HEK293T (cell line): ENCODE measurements around the gene IQGAP3.

Experiments used
- CTCF ChIA-PET: fragments of 350-600 bp; formaldehyde crosslinking; extraction: SDS; loops from one replicate; lab custom pipeline; 2021; ENCODE audit warnings: antibody characterized with exemption, inconsistent platforms; lab: Yijun Ruan, JAX
- POLR2A ChIA-PET: fragments of 350-600 bp; formaldehyde crosslinking; extraction: SDS; loops from one replicate; lab custom pipeline; 2020; ENCODE audit warnings: antibody characterized with exemption, inconsistent platforms; lab: Yijun Ruan, JAX
- DNase-seq: peaks from one replicate; pipeline ENCODE4 v3.0.0; 2012; ENCODE audit warnings: mixed read lengths; ENCODE audit errors: extremely low spot score
- ARNT ChIP-seq: fragments of 450-650 bp; IDR thresholded peaks from 2 replicates; pipeline ENCODE4 v1.6.1; 2017; ENCODE audit warnings: mild to moderate bottlenecking
- BHLHE40 ChIP-seq: fragments of 450-650 bp; IDR thresholded peaks from 2 replicates; pipeline ENCODE4 v1.6.1; 2016; ENCODE audit warnings: mild to moderate bottlenecking, moderate library complexity, borderline replicate concordance
- CTBP1 ChIP-seq: fragments of 450-650 bp; IDR thresholded peaks from 2 replicates; pipeline ENCODE4 v1.6.1; 2016; ENCODE audit warnings: borderline replicate concordance
- ELF4 ChIP-seq: fragments of 450-650 bp; IDR thresholded peaks from 2 replicates; pipeline ENCODE4 v1.6.1; 2017; ENCODE audit warnings: antibody characterized with exemption
- FOXA1 ChIP-seq: fragments of 450-650 bp; IDR thresholded peaks from 2 replicates; pipeline ENCODE4 v1.6.1; 2016; ENCODE audit warnings: mild to moderate bottlenecking
- FOXK2 ChIP-seq: fragments of 450-650 bp; IDR thresholded peaks from 2 replicates; pipeline ENCODE4 v1.6.1; 2016; ENCODE audit warnings: mild to moderate bottlenecking
- FOXM1 ChIP-seq: fragments of 450-650 bp; IDR thresholded peaks from 2 replicates; pipeline ENCODE4 v1.6.1; 2017; ENCODE audit warnings: mild to moderate bottlenecking, borderline replicate concordance
- HDGF ChIP-seq: fragments of 450-650 bp; IDR thresholded peaks from 2 replicates; pipeline ENCODE4 v1.6.1; 2017; ENCODE audit warnings: antibody characterized with exemption, borderline replicate concordance
- L3MBTL2 ChIP-seq: fragments of 450-650 bp; conservative IDR thresholded peaks from 2 replicates; pipeline ENCODE4 v1.6.1; 2016; ENCODE audit warnings: mild to moderate bottlenecking
- LEF1 ChIP-seq: fragments of 450-650 bp; IDR thresholded peaks from 2 replicates; pipeline ENCODE4 v1.6.1; 2017; ENCODE audit warnings: mild to moderate bottlenecking, borderline replicate concordance
- NFRKB ChIP-seq: fragments of 450-650 bp; IDR thresholded peaks from 2 replicates; pipeline ENCODE4 v1.6.1; 2016; ENCODE audit warnings: mild to moderate bottlenecking, moderate library complexity
- PKNOX1 ChIP-seq: fragments of 450-650 bp; IDR thresholded peaks from 2 replicates; pipeline ENCODE4 v1.6.1; 2016
- SP1 ChIP-seq: fragments of 450-650 bp; IDR thresholded peaks from 2 replicates; pipeline ENCODE4 v1.6.1; 2017
- SUZ12 ChIP-seq: fragments of 450-650 bp; IDR thresholded peaks from 2 replicates; pipeline ENCODE4 v1.6.1; 2016; ENCODE audit warnings: mild to moderate bottlenecking
- TARDBP ChIP-seq: fragments of 450-650 bp; IDR thresholded peaks from 2 replicates; pipeline ENCODE4 v1.6.1; 2016
- ZNF384 ChIP-seq: fragments of 450-650 bp; IDR thresholded peaks from 2 replicates; pipeline ENCODE4 v1.6.1; 2016

Gene IQGAP3

GRCh38 chr1:156546267-156546666, 26.1 kb downstream of the IQGAP3 start:
- no peak for DNase-seq
- TF ChIP-seq PKNOX1 (no peak), ZNF384 (no peak), BHLHE40 (no peak), SUZ12 (no peak), FOXK2 (no peak), LEF1 (no peak), SP1 (no peak), FOXM1 (no peak), ARNT (no peak)

GRCh38 chr1:156544592-156545102, 27.7 kb downstream of the IQGAP3 start:
- ChIA-PET POLR2A (no interaction called here), CTCF (no interaction called here)
- TF ChIP-seq SP1 (no peak), SUZ12 (no peak), TARDBP (no peak), CTBP1 (no peak), ARNT (no peak), ELF4 (no peak), BHLHE40 (no peak), L3MBTL2 (no peak), FOXK2 (no peak), NFRKB (no peak), FOXA1 (no peak), HDGF (no peak), FOXM1 (no peak), LEF1 (no peak), PKNOX1 (no peak), ZNF384 (no peak)
- DNase-seq = no peak

More at GRCh38 chr1:156546267-156546666, 26.1 kb downstream of the IQGAP3 start:
- ChIA-PET POLR2A (no interaction called here), CTCF (no interaction called here)

- DNase-seq = no peak
- TF ChIP-seq CTBP1 (no peak), SP1 (no peak), ARNT (no peak), TARDBP (no peak), LEF1 (no peak), HDGF (no peak)
- POLR2A ChIA-PET = no interaction called here
- CTCF ChIA-PET = interaction anchor here (0.6 kb wide), 1 partner anchor 62 kb away, joined by 3 read pairs; no protein-coding TSS in a partner anchor
Observed at GRCh38 chr1:156543066-156543465, 29.3 kb downstream of the IQGAP3 start.

- DNase-seq = no peak
- TF ChIP-seq TARDBP (no peak), FOXM1 (no peak), ARNT (no peak), L3MBTL2 (no peak), LEF1 (no peak), CTBP1 (no peak), FOXK2 (no peak), NFRKB (no peak), SP1 (no peak), ELF4 (no peak), HDGF (no peak), ZNF384 (no peak), SUZ12 (no peak), FOXA1 (no peak), BHLHE40 (no peak), PKNOX1 (no peak)
- ChIA-PET POLR2A (no interaction called here), CTCF (interaction anchor here (0.6 kb wide), 1 partner anchor 16 kb away, joined by 3 read pairs; no protein-coding TSS in a partner anchor)
Observed at GRCh38 chr1:156540955-156541354, 31.4 kb downstream of the IQGAP3 start.

GRCh38 chr1:156539818-156540355, 32.5 kb downstream of the IQGAP3 start:
- no peak for TF ChIP-seq FOXA1
- TF ChIP-seq ARNT = no peak
- TF ChIP-seq PKNOX1 = no peak
- TF ChIP-seq ELF4 = no peak
- TF ChIP-seq L3MBTL2 = no peak
- CTCF ChIA-PET = no interaction called here
- POLR2A ChIA-PET = interaction anchor here (1.4 kb wide), 1 partner anchor 82 kb away, joined by 4 read pairs; no protein-coding TSS in a partner anchor
- no peak for DNase-seq
